ENCODE measurements around the gene TMEM63A.
A peak's percentile ranks its signal among the peaks of the same experiment; 100 is the strongest.
"Not testable (repeated sequence)": the region's sequence is repeated elsewhere in the genome, so short reads cannot be mapped to it uniquely, and the experiment has no call there.

Gene TMEM63A

DNA sequence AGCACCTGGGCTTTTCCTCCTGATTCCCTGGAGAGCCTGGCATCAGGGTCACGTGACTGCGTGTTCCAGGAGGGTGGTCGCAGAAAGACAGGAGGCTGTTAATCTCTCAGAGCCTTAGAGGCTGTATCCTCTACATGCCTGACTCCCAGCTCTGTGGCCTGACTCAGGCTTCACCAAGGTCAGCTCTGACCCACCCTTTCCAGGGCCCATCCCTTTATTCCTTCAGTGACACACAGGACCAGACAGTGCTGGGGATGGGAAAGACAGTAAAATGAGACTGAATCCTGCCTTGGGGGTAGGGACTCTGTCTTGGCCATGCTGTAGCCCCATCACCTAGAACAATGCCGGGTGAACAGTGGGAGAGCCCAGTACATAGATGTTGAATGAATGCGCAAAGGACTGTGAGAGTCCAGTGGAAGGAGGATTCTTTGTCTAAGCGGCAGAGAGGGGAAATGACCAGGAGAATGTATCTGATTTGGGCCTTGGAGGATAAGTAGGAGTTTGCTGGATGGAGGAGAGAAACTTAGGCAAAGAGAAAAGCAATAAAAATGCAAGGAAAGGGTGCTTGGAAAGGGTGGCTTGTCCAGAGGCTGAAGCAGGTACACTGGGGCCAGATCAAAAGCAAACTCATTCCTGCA, 39.3 kb downstream of the TMEM63A start:
- DNase-seq = no peak

- DNase-seq = no peak
Measured at GRCh38 chr1:225842074-225842473, 40.1 kb downstream of the TMEM63A start.

DNA sequence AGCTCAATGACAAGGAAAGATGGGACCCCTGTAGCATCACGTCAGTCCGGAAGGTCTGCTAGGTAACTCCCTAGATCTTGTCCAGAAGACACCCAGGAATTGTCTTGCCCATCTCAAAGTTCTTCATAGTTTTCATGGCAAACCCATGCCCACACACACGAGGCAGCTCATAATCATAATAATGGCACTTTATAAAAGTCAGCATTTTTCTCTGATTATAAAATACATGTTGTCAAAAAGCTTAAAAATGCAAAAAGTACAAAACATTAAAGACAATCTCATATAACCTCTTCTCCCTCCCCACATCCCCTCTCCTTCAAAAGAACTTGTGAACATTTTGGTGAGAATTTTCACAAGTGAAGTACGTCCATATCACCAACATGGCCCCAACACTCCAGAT, 41.5 kb downstream of the TMEM63A start:
- DNase-seq = no peak

DNA sequence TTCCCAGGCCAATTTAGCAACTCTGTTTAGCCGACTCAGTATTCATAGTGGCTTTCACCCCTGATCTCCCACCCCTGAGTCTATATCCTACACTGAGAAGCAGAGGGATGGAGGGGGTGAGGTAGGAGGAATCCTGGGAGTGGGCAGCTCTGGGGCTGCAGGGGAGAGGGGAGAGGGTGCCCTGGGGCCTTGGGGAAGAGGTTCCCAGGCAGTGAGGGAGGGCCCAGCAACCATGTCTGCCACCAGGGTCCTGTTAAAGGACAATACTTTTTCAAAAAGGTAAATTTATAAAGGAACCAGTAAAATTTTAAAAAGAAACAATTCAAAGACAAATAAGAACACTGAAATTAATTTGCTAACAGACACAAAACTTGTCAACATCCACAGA, 42.0 kb downstream of the TMEM63A start:
- no peak for DNase-seq

DNA sequence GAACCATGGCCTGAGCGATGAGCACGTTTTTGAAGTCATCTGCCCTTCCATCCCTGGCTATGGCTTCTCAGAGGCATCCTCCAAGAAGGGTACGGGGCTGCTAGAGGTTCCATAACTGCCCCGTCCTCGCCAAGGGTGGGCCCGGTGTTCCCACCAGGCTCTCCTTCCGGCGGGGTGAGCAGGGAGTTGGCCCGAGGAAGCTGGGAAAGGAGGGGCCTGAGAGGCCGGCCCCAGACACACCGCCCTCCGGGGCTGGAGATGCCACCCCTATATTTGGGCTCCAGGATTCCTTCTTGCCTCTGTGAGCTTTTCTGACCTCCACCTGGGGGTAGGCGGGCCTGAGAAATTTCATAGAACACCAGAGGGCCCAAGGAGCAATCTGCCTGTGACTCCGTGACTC, 43.4 kb downstream of the TMEM63A start:
- DNase-seq = no peak

GRCh38 chr1:225836296-225836695, 45.9 kb downstream of the TMEM63A start:
- DNase-seq = not testable (repeated sequence)

GRCh38 chr1:225835856-225836255, 46.3 kb downstream of the TMEM63A start:
- no peak for DNase-seq

GRCh38 chr1:225834417-225835329, 47.5 kb downstream of the TMEM63A start:
- no peak for DNase-seq

DNA sequence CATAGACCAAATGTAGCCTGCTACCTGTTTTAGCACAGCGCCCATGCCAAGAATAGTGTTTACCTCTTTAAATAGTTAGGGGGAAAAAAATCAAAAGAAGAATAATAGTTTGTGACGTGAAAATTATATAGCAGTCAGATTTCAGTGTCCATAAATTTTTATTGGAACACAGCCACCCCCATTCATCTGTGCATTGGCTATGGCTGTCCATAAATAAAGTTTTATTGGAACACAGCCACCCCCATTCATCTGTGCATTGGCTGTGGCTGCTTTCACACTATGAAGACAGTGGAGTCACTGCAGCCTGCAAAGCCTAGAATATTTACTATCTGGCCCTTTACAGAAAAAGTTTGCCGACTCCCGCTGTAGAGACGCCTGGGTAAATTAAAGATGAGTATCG, 51.3 kb downstream of the TMEM63A start:
- DNase-seq = no peak

GRCh38 chr1:225828706-225829345, 53.4 kb downstream of the TMEM63A start:
- DNase-seq = no peak

DNA sequence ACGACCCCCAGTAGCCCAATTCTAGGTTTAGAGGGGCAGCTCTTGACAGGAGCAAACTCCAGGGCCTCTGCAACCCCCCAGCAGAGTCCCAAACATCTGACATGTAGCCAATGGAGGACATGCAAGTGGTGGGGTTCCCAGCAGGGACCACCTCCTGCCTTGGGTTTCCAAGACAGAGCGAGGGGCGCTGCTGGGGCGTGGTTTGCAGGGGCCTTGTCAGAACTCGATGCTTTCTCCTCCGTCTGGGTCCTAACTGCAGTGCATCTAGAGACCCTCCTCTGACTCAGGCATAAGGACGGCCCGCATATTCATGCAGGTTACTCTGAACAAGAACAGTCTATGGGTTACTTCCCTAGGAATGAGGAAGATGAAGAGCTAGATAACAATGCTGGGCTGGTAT, 55.1 kb downstream of the TMEM63A start:
- no peak for DNase-seq

DNA sequence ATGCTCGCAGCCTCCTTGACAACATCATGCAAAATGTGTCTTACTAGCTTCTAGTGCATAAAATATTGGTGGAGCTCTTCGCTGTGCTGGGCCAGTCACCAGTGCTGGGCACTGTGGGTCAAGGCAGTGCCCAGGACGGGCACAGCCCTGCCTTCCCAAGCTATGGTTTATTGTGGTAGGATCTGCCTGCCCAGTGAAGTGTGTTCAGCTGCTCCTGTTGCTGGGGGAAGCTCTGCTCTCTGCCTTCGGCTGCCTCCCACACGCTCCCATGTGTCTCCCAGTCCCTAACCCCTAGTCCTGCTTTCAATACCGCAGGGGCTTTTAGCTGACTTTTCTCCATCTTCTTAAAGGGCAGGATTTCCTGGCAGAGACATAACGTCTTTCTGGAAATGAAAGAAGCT, 56.6 kb downstream of the TMEM63A start:
- no peak for DNase-seq

DNA sequence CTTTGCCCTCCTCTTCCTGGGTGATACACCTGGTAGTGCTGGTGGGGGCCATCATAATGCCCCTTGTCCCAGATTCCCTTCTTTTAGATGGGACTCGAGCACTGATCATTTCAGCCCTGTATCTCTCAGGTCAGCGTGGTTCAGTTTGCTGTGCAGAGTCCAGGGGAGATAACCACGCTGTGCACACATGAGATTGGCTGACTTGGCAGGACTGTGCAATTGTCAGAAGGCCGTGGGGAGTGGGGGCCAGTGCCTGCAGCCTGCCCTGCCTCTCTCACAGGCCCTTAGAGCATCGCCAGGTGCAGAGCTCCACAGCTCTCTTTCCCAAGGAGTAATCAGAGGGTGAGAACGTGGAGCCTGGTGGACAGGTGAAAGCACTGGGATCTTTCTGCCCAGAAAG, 57.1 kb downstream of the TMEM63A start:
- DNase-seq = no peak

DNA sequence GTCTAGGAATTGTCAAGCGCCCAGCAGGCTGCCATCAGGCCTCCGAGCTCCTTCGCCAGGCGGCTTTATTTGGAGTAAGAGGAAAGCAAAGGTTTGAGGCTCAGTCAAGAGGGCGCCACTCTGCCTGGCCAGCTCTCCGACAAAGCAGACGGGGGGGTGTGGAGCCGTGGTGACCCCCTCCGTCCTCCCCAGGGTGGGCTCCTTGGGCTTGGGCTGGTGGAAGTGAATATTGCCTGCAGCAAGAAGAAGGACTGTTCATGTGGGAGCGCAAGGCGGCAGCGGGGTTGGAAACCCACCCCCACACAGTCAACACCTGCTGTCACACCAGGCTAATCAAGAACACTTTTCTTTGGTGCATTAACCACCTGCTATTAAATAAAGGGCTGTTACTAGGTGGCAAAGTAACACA, 57.6 kb downstream of the TMEM63A start:
- DNase-seq = no peak

DNA sequence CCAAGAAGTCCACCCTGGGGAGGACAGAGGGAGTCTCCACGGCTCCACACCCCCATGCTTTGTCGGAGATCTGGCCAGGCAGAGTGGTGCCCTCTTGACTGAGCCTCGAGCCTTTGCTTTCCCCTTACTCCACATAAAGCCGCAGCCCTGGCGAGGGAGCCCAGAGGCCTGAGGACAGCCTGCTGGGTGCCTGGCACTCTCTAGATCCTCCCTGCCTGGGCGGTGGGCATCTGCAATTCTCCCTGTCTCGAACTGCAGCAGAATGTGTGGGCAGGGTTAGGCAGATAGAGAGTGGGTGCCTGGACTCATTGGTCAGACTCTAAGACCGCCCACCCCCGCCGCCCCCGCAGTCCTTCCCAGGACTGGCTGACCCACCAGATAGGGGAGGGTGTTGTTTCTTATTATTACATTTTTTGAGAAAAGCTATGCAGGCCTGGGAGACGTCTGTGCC, 58.3 kb downstream of the TMEM63A start:
- no peak for DNase-seq

DNA sequence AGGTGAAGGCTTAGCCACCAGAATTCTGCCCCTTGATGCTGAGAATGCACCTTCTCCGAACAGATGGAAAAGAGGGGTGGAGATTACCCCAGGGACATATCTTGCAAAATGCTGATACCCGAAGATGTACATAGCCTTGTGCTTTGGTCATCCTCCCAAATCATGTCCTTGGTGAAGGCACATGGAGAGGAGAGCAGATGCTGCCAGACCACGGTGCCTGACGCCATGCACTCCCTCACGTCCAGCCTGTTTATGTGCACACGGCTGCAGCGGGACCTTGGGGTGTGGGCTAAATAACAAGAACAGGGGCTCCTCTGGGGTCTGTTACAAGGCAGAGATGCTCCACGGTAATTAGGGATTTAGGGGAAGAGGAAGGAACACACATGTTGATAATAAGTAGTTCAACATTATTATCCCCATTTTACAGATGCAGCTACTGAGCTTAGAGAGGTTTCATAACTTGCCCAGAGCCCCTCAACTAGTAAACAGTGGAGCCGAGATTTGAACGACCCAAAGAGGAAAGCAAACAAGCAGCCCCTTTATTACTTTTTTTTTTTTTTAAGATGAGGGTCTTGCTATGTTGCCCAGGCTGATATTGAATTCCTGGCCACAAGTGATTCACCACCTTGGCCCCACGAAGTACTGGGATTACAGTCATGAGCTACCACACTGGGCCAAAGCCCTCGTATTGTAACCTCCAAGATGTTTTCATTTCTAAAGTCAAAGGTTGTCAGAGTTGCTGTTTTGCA, 59.4 kb downstream of the TMEM63A start:
- DNase-seq = no peak

DNA sequence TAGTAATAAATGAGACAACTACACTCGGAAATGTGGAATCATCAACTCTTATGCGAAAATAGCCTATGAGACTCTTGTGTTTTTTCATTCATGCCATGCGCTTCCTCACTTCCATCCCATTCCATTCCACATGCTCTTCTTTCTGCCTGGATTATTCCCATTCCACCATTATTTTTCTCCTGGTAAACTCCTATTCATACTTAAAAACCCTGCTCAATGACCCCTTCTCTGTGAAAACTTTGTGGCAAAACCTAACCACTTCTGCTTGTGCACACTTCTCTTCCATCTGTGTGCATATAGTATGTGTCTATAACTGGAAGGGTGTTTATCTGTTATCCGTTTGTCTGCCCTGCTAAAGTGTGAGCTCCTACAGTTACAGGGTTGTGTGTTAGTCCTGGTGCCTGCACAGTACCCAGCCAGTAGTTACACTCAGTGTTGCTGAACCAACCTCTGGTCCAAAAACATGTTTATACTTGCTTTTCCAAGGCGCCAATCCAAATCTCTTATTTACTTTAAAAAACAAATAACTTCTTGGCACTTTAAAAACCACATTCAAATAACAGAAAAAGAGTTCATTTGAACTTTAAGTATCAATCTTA, 61.6 kb downstream of the TMEM63A start:
- DNase-seq = no peak

- DNase-seq = no peak
Measured at GRCh38 chr1:225819346-225820192, 62.6 kb downstream of the TMEM63A start.

GRCh38 chr1:225818229-225818628, 64.0 kb downstream of the TMEM63A start:
- no peak for DNase-seq

DNA sequence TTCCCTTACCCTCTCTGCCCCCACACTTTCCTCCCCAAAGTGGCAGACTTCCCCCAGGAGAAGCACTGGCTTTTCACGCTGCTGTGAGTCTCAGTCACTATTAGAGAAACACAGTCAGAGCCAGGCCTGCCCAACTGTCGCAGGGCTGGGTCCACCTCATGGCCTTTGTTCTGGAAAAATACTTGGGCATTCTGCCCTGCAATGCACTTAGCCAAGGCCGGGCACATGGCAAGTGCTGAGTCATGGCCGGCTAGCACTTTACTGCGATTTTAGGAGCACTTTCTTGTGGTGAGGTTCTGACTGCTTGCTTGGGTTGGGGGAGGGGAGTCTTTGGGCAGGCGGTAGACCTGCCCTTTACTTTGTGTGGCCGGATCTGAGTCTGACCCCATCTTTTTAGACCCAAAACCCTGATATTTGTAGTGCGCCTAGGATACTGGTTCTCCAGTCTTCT, 64.5 kb downstream of the TMEM63A start:
- peak; percentile 88 for DNase-seq

All from EL (cell line).